ENCODE results near the gene VPS16. TPM values are rescaled to one million over a fixed set of nuclear protein-coding genes. Genes with fewer than 3 reads are reported as not detected.
A peak's percentile ranks its signal among the peaks of the same experiment; 100 is the strongest.

Gene VPS16
- total RNA-seq (2014; rRNA removed; shearing (Covaris generic)) (27.0 and 32.6 TPM in 2 replicates), total RNA-seq (2022) (37.8 and 39.0 TPM in 2 replicates), Bru-seq, nascent RNA (percentile 49 among the genes with signal in this experiment), BruChase-seq, experiment 1, labeled RNA remaining after a 6-hour chase (percentile 59 among the genes with signal in this experiment), BruChase-seq, experiment 2, labeled RNA remaining after a 2-hour chase (percentile 56 among the genes with signal in this experiment)
- long read RNA-seq, transcript VPS16-202 (24 exons, 2,750 nt): major isoform, 47 of 62 reads
- long read RNA-seq, partial matches to known transcripts: 1 of 62 reads
- long read RNA-seq, other reads (novel, unspliced or antisense): 12 of 62 reads

DNA sequence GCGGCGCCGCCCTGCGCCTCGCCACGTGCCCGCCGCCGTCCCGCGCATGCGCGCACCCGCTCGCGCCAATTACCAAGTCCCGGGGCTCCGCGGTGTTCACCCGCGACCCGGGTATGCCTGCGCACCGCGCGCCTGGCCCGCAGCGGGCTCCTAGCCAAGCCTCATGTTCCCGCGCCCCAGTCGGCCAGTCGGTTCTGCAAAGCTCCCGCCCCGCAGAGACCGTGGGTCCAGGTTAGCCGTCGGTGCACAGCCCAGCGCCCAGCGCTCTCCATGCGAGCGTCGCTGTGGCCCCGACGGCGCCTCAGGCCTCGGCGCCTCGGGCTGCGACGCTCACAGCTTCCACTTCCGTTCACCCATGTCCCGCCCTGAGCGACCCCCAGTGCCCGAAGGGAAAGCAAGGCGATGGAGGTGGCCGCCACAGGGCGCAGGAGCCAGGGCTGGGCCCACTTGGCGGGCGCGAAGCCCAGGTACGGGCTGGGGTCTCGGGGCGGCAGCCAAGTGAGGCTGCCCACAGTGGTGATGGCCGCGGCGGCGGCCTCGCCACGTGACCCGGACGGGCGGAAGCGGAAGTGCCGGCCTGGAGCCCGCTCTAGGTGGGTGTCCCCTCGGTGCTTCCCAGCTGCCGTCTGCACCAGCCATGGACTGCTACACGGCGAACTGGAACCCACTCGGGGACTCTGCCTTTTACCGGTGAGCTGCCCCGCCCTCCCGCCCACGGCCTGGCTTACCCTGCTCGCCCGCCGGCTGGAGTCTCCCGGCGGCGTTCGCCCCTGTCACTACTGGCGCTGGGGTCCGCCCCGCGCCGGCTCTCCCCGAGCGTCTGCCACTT is at the start of gene VPS16, which contains the start of gene PCED1A:
TSS of gene VPS16 (plus strand) at position 608 of the 829 bp plus-strand sequence. CDS start at position 638, 30 bp downstream.
TSS of gene PCED1A (minus strand) at position 518 of the 829 bp plus-strand sequence. CDS start 743 bp downstream, outside the sequence.
- Histone ChIP-seq H3K27ac (ENCODE audit: low read depth, low read length, poor library complexity, severe bottlenecking) (no peak within 1 kb of the TSS), H3K9me3 (ENCODE audit: low read length) (no peaks in the 10 kb centered on the region), H3K4me2 (ENCODE audit: low read length) (peak within 1 kb of the TSS; percentile 85), H3K4me1 (ENCODE audit: insufficient read depth, low read length, poor library complexity, severe bottlenecking) (peaks cover 10% of the 10 kb centered on the region), H2AFZ (ENCODE audit: low read length) (peak within 1 kb of the TSS; percentile 99), H3K79me2 (ENCODE audit: insufficient read depth, low read depth, low read length) (no peaks in the 10 kb centered on the region), H4K20me1 (ENCODE audit: insufficient read depth, low read length) (no peaks in the 10 kb centered on the region), H3K36me3 (ENCODE audit: insufficient read depth, low read length) (no peaks in the 10 kb centered on the region), H3K9me2 (ENCODE audit: insufficient read depth, low read length) (no peaks in the 10 kb centered on the region), H3K4me3 (ENCODE audit: low read depth, low read length, poor library complexity, severe bottlenecking) (peak within 1 kb of the TSS; percentile 92)
- ChIA-PET CTCF (ENCODE audit: unreplicated experiment) (no interaction called here), POLR2A (no interaction called here)
- no TSS peak for BruUV-seq (replicated peaks)
- intact Hi-C loops (cut with micrococcal nuclease; ENCODE audit: unreplicated experiment): no loop called here
- no peak for TF ChIP-seq EZH2phosphoT487 (IDR thresholded peaks at IDR 0.05; ENCODE audit: borderline replicate concordance, low read depth, low read length)
- TF ChIP-seq, protein P1, sequence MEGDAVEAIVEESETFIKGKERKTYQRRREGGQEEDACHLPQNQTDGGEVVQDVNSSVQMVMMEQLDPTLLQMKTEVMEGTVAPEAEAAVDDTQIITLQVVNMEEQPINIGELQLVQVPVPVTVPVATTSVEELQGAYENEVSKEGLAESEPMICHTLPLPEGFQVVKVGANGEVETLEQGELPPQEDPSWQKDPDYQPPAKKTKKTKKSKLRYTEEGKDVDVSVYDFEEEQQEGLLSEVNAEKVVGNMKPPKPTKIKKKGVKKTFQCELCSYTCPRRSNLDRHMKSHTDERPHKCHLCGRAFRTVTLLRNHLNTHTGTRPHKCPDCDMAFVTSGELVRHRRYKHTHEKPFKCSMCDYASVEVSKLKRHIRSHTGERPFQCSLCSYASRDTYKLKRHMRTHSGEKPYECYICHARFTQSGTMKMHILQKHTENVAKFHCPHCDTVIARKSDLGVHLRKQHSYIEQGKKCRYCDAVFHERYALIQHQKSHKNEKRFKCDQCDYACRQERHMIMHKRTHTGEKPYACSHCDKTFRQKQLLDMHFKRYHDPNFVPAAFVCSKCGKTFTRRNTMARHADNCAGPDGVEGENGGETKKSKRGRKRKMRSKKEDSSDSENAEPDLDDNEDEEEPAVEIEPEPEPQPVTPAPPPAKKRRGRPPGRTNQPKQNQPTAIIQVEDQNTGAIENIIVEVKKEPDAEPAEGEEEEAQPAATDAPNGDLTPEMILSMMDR (conservative IDR thresholded peaks at IDR 0.05; ENCODE audit: low read length): no peak
- DNase-seq (ENCODE audit: low spot score): peak; percentile 85

DNA sequence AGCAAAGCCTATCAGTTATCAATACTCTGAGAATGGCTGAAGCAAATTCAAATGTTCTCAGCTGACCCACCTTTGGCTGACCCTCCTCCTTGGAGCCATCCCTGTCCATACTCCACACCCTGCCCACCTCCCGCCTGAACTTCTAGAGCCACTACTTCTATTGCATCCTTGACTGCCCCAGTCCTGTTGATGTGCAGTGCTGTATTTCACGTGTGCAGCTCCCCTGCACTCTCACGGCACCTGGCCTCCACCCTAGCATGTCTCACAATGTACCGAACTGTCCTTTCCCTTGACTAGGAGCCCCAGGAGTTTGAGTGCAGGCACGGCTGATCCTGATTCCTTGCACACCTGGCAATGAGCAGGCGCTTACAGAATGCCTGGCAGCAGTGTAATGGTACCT is 47.1 kb upstream of the VPS16 start:
- no peak overlapping the region for H3K27ac ChIP-seq (ENCODE audit: low read depth, low read length, poor library complexity, severe bottlenecking)
- no peaks in the 10 kb centered on the region for H3K9me3 ChIP-seq (ENCODE audit: low read length)
- POLR2A ChIA-PET: interaction anchor here (0.5 kb wide), 1 partner anchor 1352 kb away, joined by 3 read pairs; no protein-coding TSS in a partner anchor
- H3K36me3 ChIP-seq (ENCODE audit: insufficient read depth, low read length): no peaks in the 10 kb centered on the region
- intact Hi-C loops (cut with micrococcal nuclease; ENCODE audit: unreplicated experiment): no loop called here
- CTCF ChIA-PET (ENCODE audit: unreplicated experiment): no interaction called here
- H3K4me1 ChIP-seq (ENCODE audit: insufficient read depth, low read length, poor library complexity, severe bottlenecking): no peaks in the 10 kb centered on the region
- H3K4me3 ChIP-seq (ENCODE audit: low read depth, low read length, poor library complexity, severe bottlenecking): no peak overlapping the region
- no TSS peak for BruUV-seq (replicated peaks)
- TF ChIP-seq, protein P1 (conservative IDR thresholded peaks at IDR 0.05; ENCODE audit: low read length): no peak
- no peak for TF ChIP-seq EZH2phosphoT487 (IDR thresholded peaks at IDR 0.05; ENCODE audit: borderline replicate concordance, low read depth, low read length)
- no peak for DNase-seq (ENCODE audit: low spot score)
- H2AFZ ChIP-seq (ENCODE audit: low read length): no peak overlapping the region
- H3K9me2 ChIP-seq (ENCODE audit: insufficient read depth, low read length): no peaks in the 10 kb centered on the region
- H3K4me2 ChIP-seq (ENCODE audit: low read length): no peak overlapping the region
- H3K79me2 ChIP-seq (ENCODE audit: insufficient read depth, low read depth, low read length): no peaks in the 10 kb centered on the region
- no peaks in the 10 kb centered on the region; the same call in 1 of the 2 replicates for H4K20me1 ChIP-seq (ENCODE audit: insufficient read depth, low read length)
